Measurements from ENCODE around the gene ZDHHC7.

ZDHHC7 gene

GRCh38 chr16:85040685-85041084 is 29.4 kb upstream of the ZDHHC7 start:
- Histone ChIP-seq H3K36me3 (peaks cover 83% of the 10 kb centered on the region), H3K27ac (peak overlapping the region; percentile 67), H3K9me3 (no peaks in the 10 kb centered on the region), H3K27me3 (no peaks in the 10 kb centered on the region), H3K4me3 (ENCODE audit: low read depth in 1 of 2, low read length in 1 of 2) (no peak overlapping the region), H3K4me1 (ENCODE audit: control insufficient read depth in 1 of 2, insufficient read depth in 1 of 2, low read depth in 1 of 2, low read length in 1 of 2) (peaks cover 43% of the 10 kb centered on the region in 2 experiments)
- no peak for TF ChIP-seq CTCF (IDR thresholded peaks at IDR 0.05)

- Histone ChIP-seq H3K9me3 (no peaks in the 10 kb centered on the region), H3K27me3 (no peaks in the 10 kb centered on the region), H3K4me1 (ENCODE audit: control insufficient read depth in 1 of 2, insufficient read depth in 1 of 2, low read depth in 1 of 2, low read length in 1 of 2) (peaks cover 60 to 67% of the 10 kb centered on the region in 2 experiments), H3K27ac (no peak overlapping the region), H3K36me3 (peaks cover 88% of the 10 kb centered on the region), H3K4me3 (ENCODE audit: low read depth in 1 of 2, low read length in 1 of 2) (no peak overlapping the region)
- no peak for TF ChIP-seq CTCF (IDR thresholded peaks at IDR 0.05)
Measured at GRCh38 chr16:85037721-85038120, 26.4 kb upstream of the ZDHHC7 start.

- Histone ChIP-seq H3K27me3 (no peaks in the 10 kb centered on the region), H3K9me3 (no peaks in the 10 kb centered on the region), H3K36me3 (peaks cover 88% of the 10 kb centered on the region), H3K27ac (peak overlapping the region; percentile 73), H3K4me3 (ENCODE audit: low read depth in 1 of 2, low read length in 1 of 2) (no peak overlapping the region), H3K4me1 (ENCODE audit: control insufficient read depth in 1 of 2, insufficient read depth in 1 of 2, low read depth in 1 of 2, low read length in 1 of 2) (peaks cover 55 to 65% of the 10 kb centered on the region in 2 experiments)
- TF ChIP-seq CTCF (IDR thresholded peaks at IDR 0.05) = no peak
Measured at GRCh38 chr16:85037050-85037410, 25.7 kb upstream of the ZDHHC7 start.

GRCh38 chr16:85036236-85037049 is 25.1 kb upstream of the ZDHHC7 start:
- Histone ChIP-seq H3K27me3 (no peaks in the 10 kb centered on the region), H3K27ac (peak overlapping the region; percentile 73), H3K4me1 (ENCODE audit: control insufficient read depth in 1 of 2, insufficient read depth in 1 of 2, low read depth in 1 of 2, low read length in 1 of 2) (peaks cover 55 to 65% of the 10 kb centered on the region in 2 experiments), H3K36me3 (peaks cover 88% of the 10 kb centered on the region), H3K4me3 (ENCODE audit: low read depth in 1 of 2, low read length in 1 of 2) (peak overlapping the region in 1 of 2 experiments; percentile 17), H3K9me3 (no peaks in the 10 kb centered on the region)
- TF ChIP-seq CTCF (IDR thresholded peaks at IDR 0.05) = no peak

- no peak for TF ChIP-seq CTCF (IDR thresholded peaks at IDR 0.05)
- Histone ChIP-seq H3K36me3 (peaks cover 77% of the 10 kb centered on the region), H3K27me3 (no peaks in the 10 kb centered on the region), H3K27ac (peak overlapping the region; percentile 73), H3K4me3 (ENCODE audit: low read depth in 1 of 2, low read length in 1 of 2) (no peak overlapping the region), H3K4me1 (ENCODE audit: control insufficient read depth in 1 of 2, insufficient read depth in 1 of 2, low read depth in 1 of 2, low read length in 1 of 2) (peaks cover 66 to 74% of the 10 kb centered on the region in 2 experiments), H3K9me3 (no peaks in the 10 kb centered on the region)
Measured at GRCh38 chr16:85034591-85035433, 23.5 kb upstream of the ZDHHC7 start.
